PC-9 (cell line): ENCODE data around the gene NCOA3. TPM values are rescaled to one million over a fixed set of nuclear protein-coding genes. Genes with fewer than 3 reads are reported as not detected.

Source experiments
- BruUV-seq: library from RNA; stranded (reverse); fragments of 400-500 nt; replicated peaks from 2 replicates; lab custom pipeline; 2021; lab: Mats Ljungman, UMichigan
- CTCF ChIA-PET: fragments of 300-600 bp; sonication (Branson Sonifier 250); formaldehyde crosslinking; loops from one replicate; lab custom pipeline; 2022; ENCODE audit warnings: antibody characterized with exemption; lab: Charles Lee
- POLR2A ChIA-PET: fragments of 300-600 bp; sonication (Branson Sonifier 250); formaldehyde crosslinking; loops from one replicate; lab custom pipeline; 2022; ENCODE audit warnings: antibody characterized with exemption; ENCODE audit not compliant: unreplicated experiment; lab: Charles Lee
- DNase-seq, 2 experiments: peaks; one replicate each; pipeline versions ENCODE4 v3.0.0 to v3.0.0-alpha.2; 2015 to 2022; ENCODE audit warnings: mixed read lengths in 1 of 2
- H2AFZ ChIP-seq: fragments of 200-600 bp; sonication (generic); 2 replicates; pipeline ENCODE4 v1.8.1; 2017; ENCODE audit warnings: antibody characterized with exemption
- H3F3A ChIP-seq: fragments of 200-600 bp; sonication (generic); 2 replicates; pipeline ENCODE4 v1.8.1; 2017; ENCODE audit warnings: antibody characterized with exemption, mild to moderate bottlenecking, low read depth; ENCODE audit not compliant: insufficient read depth
- H3K27ac ChIP-seq: fragments of 200-600 bp; sonication (generic); 2 replicates; pipeline ENCODE4 v1.6.1; 2016; ENCODE audit warnings: mixed run types
- H3K27me3 ChIP-seq: fragments of 200-600 bp; sonication (generic); 2 replicates; pipeline ENCODE4 v1.6.1; 2016; ENCODE audit warnings: low read depth, mixed run types; ENCODE audit not compliant: insufficient read depth
- H3K36me3 ChIP-seq: fragments of 200-600 bp; sonication (generic); 2 replicates; pipeline ENCODE4 v1.6.1; 2016; ENCODE audit warnings: low read depth, mixed run types
- H3K4me1 ChIP-seq: fragments of 200-600 bp; sonication (generic); replicated peaks from 2 replicates; pipeline ENCODE4 v1.6.1; 2016; ENCODE audit warnings: mixed run types; ENCODE audit not compliant: insufficient read depth
- H3K4me2 ChIP-seq: fragments of 200-600 bp; sonication (generic); 2 replicates; pipeline ENCODE4 v1.6.1; 2017; ENCODE audit warnings: mixed run types
- H3K4me3 ChIP-seq: fragments of 200-600 bp; sonication (generic); 2 replicates; pipeline ENCODE4 v1.6.1; 2016; ENCODE audit warnings: mixed run types
- H3K79me2 ChIP-seq: fragments of 200-600 bp; sonication (generic); 2 replicates; pipeline ENCODE4 v1.6.1; 2017; ENCODE audit warnings: low read depth, mixed run types
- H3K9me2 ChIP-seq: fragments of 200-600 bp; sonication (generic); 2 replicates; pipeline ENCODE4 v1.8.1; 2017; ENCODE audit warnings: mild to moderate bottlenecking; ENCODE audit not compliant: insufficient read depth
- H3K9me3 ChIP-seq: fragments of 200-600 bp; sonication (generic); 2 replicates; pipeline ENCODE4 v1.8.1; 2016; ENCODE audit warnings: low read depth; ENCODE audit not compliant: insufficient read depth
- H4K20me1 ChIP-seq: fragments of 200-600 bp; sonication (generic); 2 replicates; pipeline ENCODE4 v1.8.1; 2017; ENCODE audit not compliant: insufficient read depth
- CTCF ChIP-seq: fragments of 200-600 bp; sonication (generic); conservative IDR thresholded peaks from 2 replicates; pipeline ENCODE4 v1.6.1; 2017; ENCODE audit warnings: mixed run types, antibody characterized with exemption, mild to moderate bottlenecking, moderate library complexity
- EZH2 ChIP-seq: fragments of 200-600 bp; sonication (generic); IDR thresholded peaks from 2 replicates; pipeline ENCODE4 v1.8.0; 2017; ENCODE audit warnings: antibody characterized with exemption, low read depth
- intact Hi-C: fragments of 100-400 bp; cut with micrococcal nuclease; formaldehyde crosslinking; loops from one replicate; pipeline ENCODE4 v1.10.0; 2022; ENCODE audit not compliant: unreplicated experiment
- total RNA-seq: library from RNA; stranded (reverse); gene quantifications from 2 replicates; pipeline ENCODE4 v1.2.3, GENCODE V29; 2021

The NCOA3 gene
- total RNA-seq, 1 experiment from 2014 or later: 78.0 TPM

GRCh38 chr20:47610247-47610944 is 108.7 kb downstream of the NCOA3 start:
- Histone ChIP-seq H4K20me1 (peaks cover 14% of the 10 kb centered on the region; the same call in 1 of the 2 replicates), H3K27me3 (no peaks in the 10 kb centered on the region), H3K27ac (peak overlapping the region; percentile 73), H3F3A (peaks cover 60% of the 10 kb centered on the region), H3K4me1 (peaks cover 50% of the 10 kb centered on the region), H3K9me2 (no peaks in the 10 kb centered on the region), H3K79me2 (peaks cover 93% of the 10 kb centered on the region), H3K4me3 (no peak overlapping the region), H3K9me3 (no peaks in the 10 kb centered on the region), H3K4me2 (peak overlapping the region; percentile 54), H3K36me3 (peaks cover 23% of the 10 kb centered on the region; the same call in 1 of the 2 replicates), H2AFZ (no peak overlapping the region)
- TF ChIP-seq CTCF: no peak
- no peak for TF ChIP-seq EZH2
- intact Hi-C loops: loop anchor here (5.0 to 10.0 kb wide), 2 partner anchors 33 to 66 kb away; no protein-coding TSS in a partner anchor
- CTCF ChIA-PET: interaction anchor here (0.7 kb wide), 4 partner anchors 13 to 252 kb away, joined by 3 to 4 read pairs (median 4); no protein-coding TSS in a partner anchor
- BruUV-seq: no TSS peak
- DNase-seq: peak; percentile 35 to 69
- POLR2A ChIA-PET: interaction anchor here (0.5 to 0.7 kb wide), 5 partner anchors 14 to 892 kb away, joined by 3 to 19 read pairs (median 5); partner anchors contain the start of gene NCOA3

GRCh38 chr20:47610945-47611250 is 109.2 kb downstream of the NCOA3 start:
- peak overlapping the region; percentile 54; the same call in 1 of the 2 replicates for H3K4me2 ChIP-seq
- intact Hi-C loops: loop anchor here (5.0 to 10.0 kb wide), 2 partner anchors 34 to 66 kb away; no protein-coding TSS in a partner anchor

More at GRCh38 chr20:47610945-47611250, 109.2 kb downstream of the NCOA3 start:
- Histone ChIP-seq H3K27ac (peak overlapping the region; percentile 73), H3K9me2 (no peaks in the 10 kb centered on the region), H2AFZ (no peak overlapping the region), H3K4me3 (no peak overlapping the region), H3K79me2 (peaks cover 92% of the 10 kb centered on the region), H3K4me1 (peaks cover 50% of the 10 kb centered on the region), H3F3A (peaks cover 64% of the 10 kb centered on the region), H4K20me1 (peaks cover 14% of the 10 kb centered on the region; the same call in 1 of the 2 replicates), H3K36me3 (peaks cover 21% of the 10 kb centered on the region; the same call in 1 of the 2 replicates), H3K27me3 (no peaks in the 10 kb centered on the region), H3K9me3 (no peaks in the 10 kb centered on the region)
- BruUV-seq: no TSS peak
- no peak for DNase-seq
- POLR2A ChIA-PET: interaction anchor here (0.6 kb wide), 1 partner anchor 118 kb away, joined by 3 read pairs; no protein-coding TSS in a partner anchor
- CTCF ChIA-PET: interaction anchor here (0.7 kb wide), 1 partner anchor 23 kb away, joined by 3 read pairs; no protein-coding TSS in a partner anchor
- TF ChIP-seq EZH2 (no peak), CTCF (no peak)
